DLD1 (cell line): ENCODE data around the gene AAGAB.

ENCODE experiments used
- in situ Hi-C: cut with HindIII; loops from 2 replicates; pipeline ENCODE4 v1.10.0; 2017; ENCODE audit warnings: low sequenced_read_pairs

The AAGAB gene

DNA sequence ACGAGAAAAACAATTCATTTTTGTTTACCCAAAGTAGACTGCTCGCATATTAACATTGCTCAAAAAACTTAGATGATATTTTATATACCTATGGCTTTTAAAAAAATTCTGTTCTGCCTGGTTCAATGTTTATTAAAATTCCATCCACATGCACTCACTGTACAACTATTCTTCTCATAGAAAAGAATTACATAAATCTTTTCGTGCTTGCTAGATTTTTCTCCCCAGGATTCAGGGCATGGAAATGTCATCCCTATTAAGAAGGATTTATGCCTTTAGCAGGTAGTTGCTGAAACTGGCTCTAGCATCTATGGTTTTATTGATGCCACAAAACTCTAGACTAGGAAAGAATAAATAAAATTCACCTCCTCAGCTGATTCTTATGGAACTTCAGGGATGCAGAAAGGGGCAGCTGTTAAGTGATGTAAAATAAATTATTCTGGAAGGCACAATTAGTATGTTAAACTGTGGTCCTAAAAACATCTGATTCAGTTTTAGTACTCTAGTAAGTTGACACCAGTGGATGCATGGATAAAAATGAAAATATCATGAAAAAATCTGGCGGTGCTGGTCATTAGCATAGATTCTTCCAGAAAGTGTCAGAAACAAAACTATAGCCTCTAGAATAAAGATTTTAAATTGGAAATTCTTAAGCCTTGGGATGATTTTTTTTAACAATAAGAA is 41.6 kb downstream of the AAGAB start:
- in situ Hi-C loops = no loop called here

DNA sequence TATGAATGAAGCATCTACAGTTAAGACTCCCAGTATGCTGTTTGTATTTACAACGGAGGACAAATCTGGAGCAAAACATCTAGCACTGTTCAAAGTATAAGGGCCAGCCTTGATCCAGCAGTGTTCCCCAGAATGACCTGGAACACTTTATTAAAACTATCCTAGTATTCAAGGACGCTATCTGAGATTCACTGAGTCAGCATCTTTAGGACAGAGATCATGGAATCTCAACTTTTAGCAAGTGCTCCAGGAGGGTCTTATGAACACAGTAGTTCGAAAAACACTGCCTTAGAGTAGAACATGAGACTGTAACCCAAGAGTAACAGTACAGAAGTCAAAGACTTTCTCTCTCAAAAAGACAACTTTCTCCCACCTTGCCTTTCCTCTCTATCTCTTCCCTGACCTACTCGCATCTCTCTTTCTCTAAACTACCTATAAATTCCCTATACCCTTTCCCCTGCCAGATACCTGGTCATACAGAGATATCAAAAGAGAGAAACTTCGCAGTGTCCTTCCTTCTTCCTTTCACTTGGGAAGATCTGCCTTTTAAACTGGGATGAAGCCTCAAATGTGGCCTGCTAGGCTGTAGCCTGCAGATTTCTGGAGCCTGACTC is 43.8 kb downstream of the AAGAB start:
- in situ Hi-C loops = no loop called here

- in situ Hi-C loops = no loop called here
Measured at GRCh38 chr15:67208396-67208795, 46.1 kb downstream of the AAGAB start.

GRCh38 chr15:67207555-67208207 is 46.8 kb downstream of the AAGAB start:
- in situ Hi-C loops = no loop called here

GRCh38 chr15:67202991-67203390 is 51.5 kb downstream of the AAGAB start:
- in situ Hi-C loops = no loop called here

DNA sequence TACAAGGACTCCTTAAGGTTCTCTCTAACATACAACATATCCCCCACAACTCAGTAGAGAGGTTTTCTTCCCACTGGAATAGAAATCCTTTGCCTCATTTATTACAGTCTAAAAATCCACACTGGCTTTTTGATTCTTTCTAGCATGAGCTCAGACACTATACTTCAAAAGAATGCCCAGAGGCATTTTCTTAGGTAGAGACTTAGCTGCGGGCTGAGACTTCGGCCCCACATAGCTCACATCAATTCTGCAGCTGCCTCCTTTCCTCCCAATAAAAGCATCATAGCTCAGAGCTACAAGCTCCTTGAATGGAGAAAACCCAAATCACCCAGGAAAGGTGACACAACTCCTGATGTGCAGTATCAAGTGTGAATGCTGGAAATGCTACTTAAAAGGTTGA is 52.4 kb downstream of the AAGAB start:
- in situ Hi-C loops = no loop called here

- in situ Hi-C loops = no loop called here
Measured at GRCh38 chr15:67201136-67201535, 53.3 kb downstream of the AAGAB start.

- in situ Hi-C loops = no loop called here
Measured at GRCh38 chr15:67199881-67200763, 54.3 kb downstream of the AAGAB start.

DNA sequence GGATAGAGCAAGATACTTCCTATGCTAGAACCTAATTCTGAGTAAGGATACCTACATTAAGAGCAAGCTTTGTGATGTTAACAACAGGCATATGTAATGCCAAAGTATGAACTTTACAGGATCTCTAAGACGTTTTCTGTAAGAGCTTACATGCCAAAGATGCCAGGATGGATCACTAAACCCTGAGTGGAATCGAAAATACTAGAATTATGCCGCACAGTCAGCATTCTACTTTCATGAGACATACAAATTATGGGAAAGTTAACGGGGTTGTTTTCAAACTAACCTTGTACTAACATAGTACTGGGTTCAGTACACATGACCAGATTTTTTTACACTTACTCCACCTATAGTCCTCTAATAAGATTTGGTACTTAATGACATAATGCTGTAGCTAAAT is 55.1 kb downstream of the AAGAB start:
- in situ Hi-C loops = no loop called here

GRCh38 chr15:67198157-67198754 is 56.2 kb downstream of the AAGAB start:
- in situ Hi-C loops = no loop called here

DNA sequence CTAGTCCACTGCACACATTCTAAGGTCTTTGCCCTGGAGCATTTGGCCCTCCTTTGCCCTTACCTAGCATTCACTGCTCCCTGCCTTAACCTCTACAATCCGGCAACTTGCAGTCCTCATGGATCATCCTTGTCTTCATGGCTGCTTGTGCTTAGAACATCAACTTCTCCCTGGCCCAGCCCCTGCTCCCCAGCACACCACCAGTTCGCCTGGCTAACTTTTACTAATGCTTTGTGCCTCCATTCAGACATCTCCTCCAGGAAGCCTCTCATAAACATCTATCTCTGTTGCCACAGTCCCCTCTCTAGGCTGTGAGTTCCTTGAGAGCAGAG is 57.1 kb downstream of the AAGAB start:
- in situ Hi-C loops = no loop called here

DNA sequence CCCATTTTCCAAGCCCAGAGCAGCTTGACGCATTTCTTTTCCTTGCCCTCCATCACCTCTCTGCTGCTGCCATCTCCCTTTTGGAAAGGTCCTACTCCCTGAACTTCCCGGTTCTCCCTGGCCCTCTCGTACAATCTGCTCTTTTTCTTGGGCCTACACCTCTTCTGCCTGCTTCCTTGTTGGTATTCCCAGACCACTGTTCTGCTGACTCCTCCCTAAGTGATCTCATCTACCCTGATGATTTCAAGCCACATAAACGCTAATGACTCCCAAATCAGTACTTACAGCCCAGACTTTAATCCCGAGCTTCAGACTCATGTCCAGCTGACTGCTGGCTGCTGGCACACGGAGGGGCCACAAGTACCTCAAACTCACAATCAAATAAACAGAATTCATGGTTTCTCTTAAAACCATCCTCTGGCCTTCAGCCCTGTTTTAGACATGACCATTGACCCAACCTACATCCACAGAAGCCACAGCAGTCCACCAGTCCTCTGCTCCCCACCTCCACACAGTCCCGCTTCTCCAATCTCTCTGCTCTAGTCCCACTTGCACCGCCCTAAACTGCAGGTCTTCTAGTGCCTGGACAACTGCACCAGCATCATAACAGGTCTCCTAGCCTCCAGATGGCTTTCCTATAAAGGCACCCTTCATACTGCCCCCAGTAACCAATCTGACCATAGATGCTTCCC is 57.6 kb downstream of the AAGAB start:
- in situ Hi-C loops = no loop called here

- in situ Hi-C loops = no loop called here
Measured at GRCh38 chr15:67196222-67196621, 58.2 kb downstream of the AAGAB start.

DNA sequence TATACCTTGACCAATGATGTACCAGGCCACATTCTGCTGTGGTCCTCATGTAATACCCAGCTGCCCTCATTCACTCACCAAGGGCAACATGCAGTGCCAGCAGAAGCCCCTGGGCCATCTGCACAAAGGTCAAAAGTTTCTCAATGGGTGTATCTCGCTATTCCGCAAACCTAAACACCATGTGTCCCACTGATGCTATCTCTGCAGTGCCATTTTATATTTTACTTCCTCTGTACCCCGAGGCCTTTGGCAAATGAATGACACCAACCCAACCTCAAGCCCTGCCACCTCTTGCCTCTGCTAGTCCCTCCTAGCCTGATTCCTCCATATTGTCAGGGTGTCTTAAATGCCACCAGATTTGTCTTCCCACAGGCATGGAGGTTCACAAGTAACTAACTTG is 59.2 kb downstream of the AAGAB start:
- in situ Hi-C loops = no loop called here

- in situ Hi-C loops = no loop called here
Measured at GRCh38 chr15:67194171-67195114, 60.0 kb downstream of the AAGAB start.

DNA sequence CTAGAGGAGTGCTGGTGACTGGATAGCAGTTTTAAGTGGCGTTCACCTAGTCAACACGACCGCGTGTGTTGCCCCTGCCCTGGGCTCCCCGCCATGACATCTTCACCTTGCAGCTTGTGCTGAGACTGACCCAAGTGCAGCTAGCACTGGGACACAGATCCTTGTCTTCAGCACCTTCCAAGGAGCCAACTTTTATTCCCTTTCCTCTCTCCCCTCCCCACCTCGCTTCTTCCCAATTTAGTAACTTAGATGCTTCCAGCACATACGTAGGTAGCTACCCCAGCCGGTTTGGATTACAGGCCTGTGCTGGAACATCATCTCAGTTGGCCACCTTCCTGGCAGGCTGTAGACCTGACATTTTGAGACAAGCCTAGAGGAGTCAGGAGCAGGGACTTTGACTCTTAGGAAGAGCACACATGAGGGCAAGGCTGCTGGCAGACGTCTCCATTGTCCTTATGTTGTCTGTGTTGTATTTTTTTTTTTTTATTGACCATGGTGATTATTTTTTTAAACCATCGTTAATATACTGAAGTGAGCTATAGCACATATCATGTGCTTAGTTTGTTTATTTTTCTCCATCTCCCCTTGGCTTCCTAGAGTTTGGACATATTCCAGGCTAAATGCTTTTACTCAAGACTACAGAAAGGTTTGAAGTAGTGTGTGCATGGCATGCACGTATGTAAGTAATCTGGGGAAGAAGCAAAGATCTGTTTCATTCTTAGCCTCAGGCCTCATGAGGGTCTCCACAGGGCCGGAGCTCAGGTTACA is 61.1 kb downstream of the AAGAB start:
- in situ Hi-C loops = no loop called here

DNA sequence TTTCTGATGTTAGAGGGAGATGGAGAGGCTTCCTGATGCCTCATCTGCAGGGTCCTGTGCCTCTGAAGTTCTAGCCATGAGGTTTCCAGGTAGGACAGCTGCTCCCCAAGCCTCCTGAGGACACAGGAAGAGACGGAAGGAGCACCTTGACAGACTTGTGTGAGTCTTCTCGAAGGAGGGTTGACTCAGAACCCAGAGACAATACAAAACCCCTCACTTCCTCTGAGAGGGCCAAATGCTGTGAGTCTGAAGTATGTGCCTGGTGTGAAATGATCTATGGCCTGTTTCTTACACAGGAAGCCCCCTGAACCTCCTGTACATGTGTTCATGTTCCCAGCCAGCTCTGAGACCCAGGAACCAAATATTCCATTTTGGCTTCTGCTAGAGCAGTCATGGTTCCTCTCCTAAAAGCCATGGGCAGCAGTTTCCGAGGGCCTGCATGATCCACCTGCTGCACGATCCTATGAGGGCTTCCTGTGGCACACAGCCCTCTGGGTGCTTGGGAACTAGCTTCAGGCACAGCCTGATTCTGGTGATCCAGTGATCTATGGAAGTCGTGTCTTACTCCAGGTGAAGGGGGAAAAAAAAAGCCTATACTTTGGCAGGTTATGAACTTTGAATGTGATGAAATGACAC is 62.2 kb downstream of the AAGAB start:
- in situ Hi-C loops = no loop called here

DNA sequence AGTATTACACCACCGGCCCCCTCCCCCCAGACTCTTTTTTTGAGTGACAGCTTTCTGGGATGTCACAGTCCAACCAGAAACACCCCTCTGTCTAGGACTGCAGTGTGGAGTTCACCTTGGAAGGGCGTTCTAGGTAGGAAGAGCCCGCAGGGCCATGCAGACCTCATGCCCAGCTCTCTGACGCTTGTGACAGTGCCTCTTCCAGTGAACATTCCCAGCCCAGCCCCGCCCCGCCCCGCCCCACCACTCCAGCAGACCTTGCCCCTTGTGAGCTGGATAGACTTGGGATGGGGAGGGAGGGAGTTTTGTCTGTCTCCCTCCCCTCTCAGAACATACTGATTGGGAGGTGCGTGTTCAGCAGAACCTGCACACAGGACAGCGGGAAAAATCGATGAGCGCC is 63.6 kb downstream of the AAGAB start:
- in situ Hi-C loops = no loop called here
